Testis (tissue), 2 donors: Measurements from ENCODE around the gene CBX5.

Experiments used
- POLR2A ChIP-seq: fragments of 450-650 bp; IDR thresholded peaks from one replicate; pipeline ENCODE4 v1.6.1; 2017; ENCODE audit warnings: antibody characterized with exemption, mild to moderate bottlenecking, moderate library complexity
- TF ChIP-seq, protein P1 (sequence below), 3 experiments: fragments of 450-650 bp in 2 of 3; fragments of 200-600 bp in 1 of 3; sonication (generic) in 1 of 3; IDR thresholded peaks; one replicate each; pipeline ENCODE4 v1.5.1; 2016 to 2019; ENCODE audit warnings: antibody characterized with exemption in 3 of 3, mild to moderate bottlenecking in 2 of 3, moderate library complexity in 1 of 3

GRCh38 chr12:54286042-54287030 lies 6.4 kb upstream of the CBX5 start:
- TF ChIP-seq, protein P1, sequence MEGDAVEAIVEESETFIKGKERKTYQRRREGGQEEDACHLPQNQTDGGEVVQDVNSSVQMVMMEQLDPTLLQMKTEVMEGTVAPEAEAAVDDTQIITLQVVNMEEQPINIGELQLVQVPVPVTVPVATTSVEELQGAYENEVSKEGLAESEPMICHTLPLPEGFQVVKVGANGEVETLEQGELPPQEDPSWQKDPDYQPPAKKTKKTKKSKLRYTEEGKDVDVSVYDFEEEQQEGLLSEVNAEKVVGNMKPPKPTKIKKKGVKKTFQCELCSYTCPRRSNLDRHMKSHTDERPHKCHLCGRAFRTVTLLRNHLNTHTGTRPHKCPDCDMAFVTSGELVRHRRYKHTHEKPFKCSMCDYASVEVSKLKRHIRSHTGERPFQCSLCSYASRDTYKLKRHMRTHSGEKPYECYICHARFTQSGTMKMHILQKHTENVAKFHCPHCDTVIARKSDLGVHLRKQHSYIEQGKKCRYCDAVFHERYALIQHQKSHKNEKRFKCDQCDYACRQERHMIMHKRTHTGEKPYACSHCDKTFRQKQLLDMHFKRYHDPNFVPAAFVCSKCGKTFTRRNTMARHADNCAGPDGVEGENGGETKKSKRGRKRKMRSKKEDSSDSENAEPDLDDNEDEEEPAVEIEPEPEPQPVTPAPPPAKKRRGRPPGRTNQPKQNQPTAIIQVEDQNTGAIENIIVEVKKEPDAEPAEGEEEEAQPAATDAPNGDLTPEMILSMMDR (IDR thresholded peaks at IDR 0.05), result no peak
- no peak for TF ChIP-seq POLR2A
